Measurements from ENCODE around the gene ADAMTS6.

DNA sequence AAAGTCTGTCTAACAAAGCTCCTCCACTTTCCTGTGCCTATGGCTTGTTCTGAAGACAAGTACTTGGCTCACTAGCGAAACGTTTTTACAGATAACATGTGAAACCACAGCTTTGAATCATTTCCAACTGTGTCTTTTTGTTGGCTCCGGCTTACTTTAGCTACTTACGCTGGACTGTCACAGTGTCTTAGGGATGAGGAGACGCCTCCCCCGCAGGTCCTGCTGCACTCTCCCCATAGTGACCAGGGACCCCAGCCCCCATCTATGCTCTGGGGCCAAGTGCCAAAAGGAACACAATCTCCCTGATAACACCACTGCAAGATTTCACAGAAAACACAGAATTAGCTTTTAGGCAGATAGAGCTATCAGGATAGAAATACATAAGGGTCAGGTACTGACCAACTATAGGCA lies 219.1 kb downstream of the ADAMTS6 start:
- TF ChIP-seq TAF1 (IDR thresholded peaks at IDR 0.05; ENCODE audit: borderline replicate concordance, low read depth, low read length) (no peak), POLR2A (IDR thresholded peaks at IDR 0.05; ENCODE audit: low read depth, low read length) (no peak), POLR2AphosphoS5 (IDR thresholded peaks at IDR 0.05; ENCODE audit: low read depth, low read length) (no peak)

Measured in GM12892 (cell line).